ENCODE results near the gene RNF138. TPM values are rescaled to one million over a fixed set of nuclear protein-coding genes. Genes with fewer than 3 reads are reported as not detected.

The RNF138 gene
- total and polyA plus RNA-seq, 2 of the 8 experiments (the other 6 are each of a cell fraction or from before 2014, with no cell fraction given), result 29.2 to 109 TPM

- H3K4me2 ChIP-seq (ENCODE audit: insufficient read depth in 1 of 2, low read depth in 2 of 2, low read length in 2 of 2), result no peak overlapping the region
- H3K23me2 ChIP-seq (ENCODE audit: low read depth, low read length), result no peaks in the 10 kb centered on the region
- ChIA-PET POLR2A (ENCODE audit: partially characterized antibody) (interaction anchor here (1.8 kb wide), 1 partner anchor 8 kb away, joined by 10 read pairs; no protein-coding TSS in a partner anchor), CTCF (ENCODE audit: partially characterized antibody) (interaction anchor here (1.1 kb wide), 1 partner anchor 548 kb away, joined by 3 read pairs; no protein-coding TSS in a partner anchor)
- no peak overlapping the region for H3K9ac ChIP-seq (replicated peaks in 1 of 4; ENCODE audit: extremely low read depth in 1 of 4, low read depth in 3 of 4, low read length in 3 of 4)
- peaks cover 0 to 1% of the 10 kb centered on the region in 2 experiments for H4K20me1 ChIP-seq (replicated peaks in 1 of 2; ENCODE audit: control insufficient read depth in 1 of 2, insufficient read depth in 2 of 2, low read length in 2 of 2)
- no peak overlapping the region for H3K4ac ChIP-seq (replicated peaks; ENCODE audit: insufficient read length, low read depth, low read length)
- H3K79me2 ChIP-seq (ENCODE audit: control insufficient read depth in 1 of 2, insufficient read depth in 2 of 2, low read length in 2 of 2), result peaks cover 0 to 81% of the 10 kb centered on the region in 2 experiments; a peak in 3 of 4 replicates
- H2BK20ac ChIP-seq (ENCODE audit: low read length), result no peak overlapping the region
- no peak overlapping the region for H3K27ac ChIP-seq (ENCODE audit: low read depth, low read length)
- no peak overlapping the region for H3K23ac ChIP-seq (ENCODE audit: insufficient read length)
- no peak overlapping the region for H3K14ac ChIP-seq (ENCODE audit: insufficient read length)
- H3K4me3 ChIP-seq (ENCODE audit: extremely low read depth in 1 of 4, insufficient read depth in 2 of 4, low read depth in 3 of 4, low read length in 4 of 4), result no peak overlapping the region
- no peaks in the 10 kb centered on the region for H3K27me3 ChIP-seq (replicated peaks in 1 of 4; ENCODE audit: control insufficient read depth in 3 of 4, extremely low read depth in 1 of 4, insufficient read depth in 3 of 4, low read length in 3 of 4)
- no peak for FAIRE-seq
- WGBS, 2 experiments (ENCODE audit: extremely low coverage in 1 of 2, insufficient coverage in 1 of 2, insufficient read length in 1 of 2, insufficient replicate concordance in 2 of 2, low coverage in 1 of 2, low lambda C conversion rate in 2 of 2, missing lambda C conversion rate in 1 of 2), result 79% methylated on average over 2 of the region's 2 CpGs; no CpG with 5 or more reads in 1 of the 2 experiments
- no peak overlapping the region for H2BK120ac ChIP-seq (replicated peaks; ENCODE audit: low read depth, low read length)
- H2BK12ac ChIP-seq (ENCODE audit: low read depth, low read length), result no peak overlapping the region
- H3K4me1 ChIP-seq (replicated peaks in 1 of 4; ENCODE audit: control insufficient read depth in 3 of 4, insufficient read depth in 4 of 4, low read length in 3 of 4), result no peaks in the 10 kb centered on the region
- H2BK5ac ChIP-seq (ENCODE audit: low read depth, low read length), result no peak overlapping the region
- H3K36me3 ChIP-seq (ENCODE audit: control insufficient read depth in 2 of 4, insufficient read depth in 4 of 4, low read length in 3 of 4), result no peaks in the 10 kb centered on the region; a peak in 1 of 8 replicates
- no peak for DNase-seq (ENCODE audit: low read depth in 1 of 2, low spot score in 2 of 2)
- no peak overlapping the region for H4K5ac ChIP-seq (ENCODE audit: insufficient read length, low read depth, low read length)
- H2AK5ac ChIP-seq (ENCODE audit: low read depth, low read length), result no peak overlapping the region
- H3K79me1 ChIP-seq (ENCODE audit: low read depth, low read length), result no peaks in the 10 kb centered on the region; the same call in none of the 2 replicates
- H4K8ac ChIP-seq (ENCODE audit: extremely low read depth, insufficient read depth, low read length), result no peak overlapping the region
- no peak overlapping the region for H4K91ac ChIP-seq (replicated peaks; ENCODE audit: insufficient read length, low read length)
- no peak overlapping the region for H3K18ac ChIP-seq (ENCODE audit: extremely low read depth, low read length)
- H3K9me3 ChIP-seq (ENCODE audit: insufficient read depth in 2 of 2, low read depth in 1 of 2, low read length in 1 of 2), result no peaks in the 10 kb centered on the region
- no peak overlapping the region for H2AFZ ChIP-seq (ENCODE audit: low read length)
- H2BK15ac ChIP-seq (ENCODE audit: low read length), result no peak overlapping the region
- H3K56ac ChIP-seq (replicated peaks; ENCODE audit: insufficient read length, low read depth, low read length), result no peak overlapping the region
- TF ChIP-seq RAD21 (IDR thresholded peaks at IDR 0.05 in 1 of 2, conservative IDR thresholded peaks at IDR 0.05 in 1 of 2; ENCODE audit: low read depth in 2 of 2, low read length in 2 of 2), result no peak
- no peak for TF ChIP-seq RNF2 (IDR thresholded peaks at IDR 0.05; ENCODE audit: borderline replicate concordance, low read depth, low read length, missing control alignments, poor library complexity, severe bottlenecking)
- TF ChIP-seq SP4 (IDR thresholded peaks at IDR 0.05; ENCODE audit: low read length), result no peak
- no peak for TF ChIP-seq FOSL1 (IDR thresholded peaks at IDR 0.05; ENCODE audit: insufficient read depth, low read depth, low read length)
Measured at GRCh38 chr18:32104516-32104915, 12.8 kb downstream of the RNF138 start.
